Panc1 (cell line): ENCODE measurements around the gene PTEN. TPM values are rescaled to one million over a fixed set of nuclear protein-coding genes. Genes with fewer than 3 reads are reported as not detected.
A peak's percentile ranks its signal among the peaks of the same experiment; 100 is the strongest.
"Not testable (repeated sequence)": the region's sequence is repeated elsewhere in the genome, so short reads cannot be mapped to it uniquely, and the experiment has no call there.

Experiments used
- ATAC-seq: fragments of 200-7000 bp; cut with Tn5 transposase; 2 replicates; pipeline ENCODE4 v1.9.1; 2020; ENCODE audit warnings: mild to moderate bottlenecking, moderate library complexity
- BruUV-seq: library from RNA; stranded (reverse); fragments of 400-500 nt; replicated peaks from 2 replicates; lab custom pipeline; 2021; lab: Mats Ljungman, UMichigan
- CTCF ChIA-PET: fragments of 300-600 bp; sonication (Branson Sonifier 250); formaldehyde crosslinking; loops from one replicate; lab custom pipeline; 2022; ENCODE audit warnings: antibody characterized with exemption; lab: Charles Lee
- POLR2A ChIA-PET: fragments of 300-600 bp; sonication (Branson Sonifier 250); formaldehyde crosslinking; loops from one replicate; lab custom pipeline; 2022; ENCODE audit warnings: antibody characterized with exemption; lab: Charles Lee
- DNase-seq: peaks from one replicate; pipeline ENCODE4 v3.0.0-alpha.2; 2010; ENCODE audit warnings: low read depth, low spot score
- H3K27ac ChIP-seq: 2 replicates; pipeline ENCODE4 v1.5.1; 2011; ENCODE audit warnings: mild to moderate bottlenecking, low read length, inconsistent platforms
- H3K27me3 ChIP-seq: fragments of 200-500 bp; sonication (Bioruptor generic); 2 replicates; pipeline ENCODE4 v1.6.0; 2014; ENCODE audit warnings: low read length, inconsistent platforms; ENCODE audit not compliant: control insufficient read depth, insufficient read depth
- H3K36me3 ChIP-seq: fragments of 200-500 bp; sonication (Bioruptor generic); 2 replicates; pipeline ENCODE4 v1.5.1; 2014; ENCODE audit warnings: inconsistent platforms, mild to moderate bottlenecking, low read length, moderate library complexity; ENCODE audit not compliant: control insufficient read depth, insufficient read depth
- H3K4me1 ChIP-seq: 2 replicates; pipeline ENCODE4 v1.5.1; 2011; ENCODE audit warnings: inconsistent platforms, mild to moderate bottlenecking, low read length, moderate library complexity; ENCODE audit not compliant: control insufficient read depth, insufficient read depth
- H3K4me3 ChIP-seq, 2 experiments: 2 replicates each; pipeline ENCODE4 v1.5.1; 2011 to 2012; ENCODE audit warnings: low read depth in 2 of 2, low read length in 2 of 2, mild to moderate bottlenecking in 2 of 2, inconsistent platforms in 1 of 2, moderate library complexity in 1 of 2
- H3K9me3 ChIP-seq: fragments of 200-500 bp; sonication (Bioruptor generic); 2 replicates; pipeline ENCODE4 v1.5.1; 2014; ENCODE audit warnings: low read depth, mild to moderate bottlenecking, inconsistent platforms, low read length, moderate library complexity; ENCODE audit not compliant: control insufficient read depth, insufficient read depth
- CTCF ChIP-seq: fragments of 450-650 bp; IDR thresholded peaks from 2 replicates; pipeline ENCODE4 v1.5.1; 2017; ENCODE audit warnings: mild to moderate bottlenecking
- POLR2AphosphoS5 ChIP-seq: IDR thresholded peaks from 2 replicates; pipeline ENCODE4 v1.6.1; 2012; ENCODE audit warnings: mild to moderate bottlenecking, low read depth, low read length, moderate library complexity
- SIN3A ChIP-seq: IDR thresholded peaks from 2 replicates; pipeline ENCODE4 v1.6.1; 2012; ENCODE audit warnings: low read depth, mild to moderate bottlenecking, low read length, moderate library complexity, borderline replicate concordance; ENCODE audit not compliant: insufficient read depth
- TCF7L2 ChIP-seq: IDR thresholded peaks from 2 replicates; pipeline ENCODE4 v1.6.1; 2011; ENCODE audit warnings: mild to moderate bottlenecking, low read depth, low read length, inconsistent platforms
- in situ Hi-C: cut with HindIII; loops from 2 replicates; pipeline ENCODE4 v1.10.0; 2016; ENCODE audit warnings: low sequenced_read_pairs, low pct_unique_long_range_greater_than_20kb
- intact Hi-C: fragments of 100-400 bp; cut with micrococcal nuclease; formaldehyde crosslinking; loops from one replicate; pipeline ENCODE4 v1.10.0; 2022; ENCODE audit not compliant: unreplicated experiment
- total RNA-seq: library from RNA; stranded (reverse); gene quantifications from one replicate; pipeline ENCODE4 v1.2.1, GENCODE V29; 2021; ENCODE audit not compliant: unreplicated experiment
- TF ChIP-seq, protein P1 (sequence below), 2 experiments: IDR thresholded peaks; 2 replicates each; pipeline ENCODE4 v1.6.1; 2011 to 2012; ENCODE audit warnings: low read depth in 2 of 2, control low read depth in 1 of 2, low read length in 1 of 2, mild to moderate bottlenecking in 1 of 2, moderate library complexity in 1 of 2; ENCODE audit not compliant: insufficient read depth in 1 of 2

PTEN gene
- total RNA-seq, 1 experiment from 2014 or later: 88.9 TPM

- in situ Hi-C loops, H3K36me3 ChIP-seq, POLR2A ChIA-PET, ATAC-seq, DNase-seq, intact Hi-C loops, H3K27me3 ChIP-seq, H3K4me1 ChIP-seq, H3K27ac ChIP-seq, BruUV-seq, CTCF ChIA-PET, H3K4me3 ChIP-seq, H3K9me3 ChIP-seq: not testable (repeated sequence)
Observed at GRCh38 chr10:87855665-87856064, 7.8 kb upstream of the PTEN start.

GRCh38 chr10:87860156-87860795, 3.1 kb upstream of the PTEN start:
- in situ Hi-C loops: no loop called here
- ATAC-seq (no peak), DNase-seq (peak; percentile 78)
- TF ChIP-seq CTCF: peak; percentile 81
- no peak for TF ChIP-seq POLR2AphosphoS5
- no peak for TF ChIP-seq TCF7L2
- TF ChIP-seq, protein P1, sequence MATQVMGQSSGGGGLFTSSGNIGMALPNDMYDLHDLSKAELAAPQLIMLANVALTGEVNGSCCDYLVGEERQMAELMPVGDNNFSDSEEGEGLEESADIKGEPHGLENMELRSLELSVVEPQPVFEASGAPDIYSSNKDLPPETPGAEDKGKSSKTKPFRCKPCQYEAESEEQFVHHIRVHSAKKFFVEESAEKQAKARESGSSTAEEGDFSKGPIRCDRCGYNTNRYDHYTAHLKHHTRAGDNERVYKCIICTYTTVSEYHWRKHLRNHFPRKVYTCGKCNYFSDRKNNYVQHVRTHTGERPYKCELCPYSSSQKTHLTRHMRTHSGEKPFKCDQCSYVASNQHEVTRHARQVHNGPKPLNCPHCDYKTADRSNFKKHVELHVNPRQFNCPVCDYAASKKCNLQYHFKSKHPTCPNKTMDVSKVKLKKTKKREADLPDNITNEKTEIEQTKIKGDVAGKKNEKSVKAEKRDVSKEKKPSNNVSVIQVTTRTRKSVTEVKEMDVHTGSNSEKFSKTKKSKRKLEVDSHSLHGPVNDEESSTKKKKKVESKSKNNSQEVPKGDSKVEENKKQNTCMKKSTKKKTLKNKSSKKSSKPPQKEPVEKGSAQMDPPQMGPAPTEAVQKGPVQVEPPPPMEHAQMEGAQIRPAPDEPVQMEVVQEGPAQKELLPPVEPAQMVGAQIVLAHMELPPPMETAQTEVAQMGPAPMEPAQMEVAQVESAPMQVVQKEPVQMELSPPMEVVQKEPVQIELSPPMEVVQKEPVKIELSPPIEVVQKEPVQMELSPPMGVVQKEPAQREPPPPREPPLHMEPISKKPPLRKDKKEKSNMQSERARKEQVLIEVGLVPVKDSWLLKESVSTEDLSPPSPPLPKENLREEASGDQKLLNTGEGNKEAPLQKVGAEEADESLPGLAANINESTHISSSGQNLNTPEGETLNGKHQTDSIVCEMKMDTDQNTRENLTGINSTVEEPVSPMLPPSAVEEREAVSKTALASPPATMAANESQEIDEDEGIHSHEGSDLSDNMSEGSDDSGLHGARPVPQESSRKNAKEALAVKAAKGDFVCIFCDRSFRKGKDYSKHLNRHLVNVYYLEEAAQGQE (IDR thresholded peaks at IDR 0.05; ENCODE audit: insufficient read depth in 1 of 2, low read depth in 2 of 2, low read length in 1 of 2): no peak
- CTCF ChIA-PET: no interaction called here
- BruUV-seq: no TSS peak
- no peaks in the 10 kb centered on the region for H3K9me3 ChIP-seq
- intact Hi-C loops: loop anchor here (2.0 kb wide), 1 partner anchor 529 kb away; no protein-coding TSS in a partner anchor
- no peak overlapping the region for H3K4me3 ChIP-seq
- H3K4me1 ChIP-seq: peaks cover 12% of the 10 kb centered on the region
- POLR2A ChIA-PET: interaction anchor here (0.6 kb wide), 1 partner anchor 280 kb away, joined by 4 read pairs; no protein-coding TSS in a partner anchor
- 0 out of 2 replicates have a peak overlapping the region, but pooled peaks have one; percentile 6 for H3K27ac ChIP-seq
- no peaks in the 10 kb centered on the region; the same call in 1 of the 2 replicates for H3K36me3 ChIP-seq
- no peaks in the 10 kb centered on the region for H3K27me3 ChIP-seq

DNA sequence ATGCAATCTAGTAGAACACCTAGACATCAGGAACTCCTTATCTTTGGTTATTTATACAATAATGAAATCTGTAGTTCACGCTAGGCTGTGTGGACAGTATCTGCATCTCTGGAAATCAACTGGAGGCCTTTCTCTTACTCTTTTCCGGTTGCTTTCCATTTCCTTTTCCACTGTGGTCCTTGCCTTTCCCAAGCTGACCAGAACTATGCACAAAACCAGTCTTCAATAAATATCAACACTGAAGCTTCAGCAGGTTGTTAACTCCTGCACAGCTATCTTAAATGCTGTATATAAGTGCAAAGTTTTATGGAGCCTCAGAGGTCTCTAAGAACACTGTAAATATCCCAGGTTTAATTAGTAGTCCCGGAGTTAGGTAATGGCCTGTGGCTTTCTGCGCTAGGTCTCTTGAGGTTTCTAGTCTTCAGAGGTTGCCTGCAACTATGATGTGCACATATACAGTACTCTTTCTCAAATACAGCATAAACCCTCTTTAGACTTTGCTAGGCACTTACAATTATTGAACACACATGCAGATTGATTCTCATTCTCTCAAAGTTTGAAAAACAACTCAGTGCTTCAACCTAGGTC, 2.5 kb upstream of the PTEN start:
- intact Hi-C loops: loop anchor here (2.0 kb wide), 1 partner anchor 528 kb away; no protein-coding TSS in a partner anchor
- BruUV-seq: TSS peak; percentile 91
- Histone ChIP-seq H3K27me3 (no peaks in the 10 kb centered on the region), H3K4me3 (peak overlapping the region in 1 of 2 experiments; percentile 97; a peak in 2 of 4 replicates), H3K4me1 (peaks cover 12% of the 10 kb centered on the region), H3K27ac (peak overlapping the region; percentile 93), H3K9me3 (no peaks in the 10 kb centered on the region), H3K36me3 (no peaks in the 10 kb centered on the region; the same call in 1 of the 2 replicates)
- ChIA-PET POLR2A (interaction anchor here (0.6 to 1.0 kb wide), 2 partner anchors 46 to 280 kb away, joined by 4 read pairs; no protein-coding TSS in a partner anchor), CTCF (interaction anchor here (0.6 kb wide), 1 partner anchor 529 kb away, joined by 5 read pairs; no protein-coding TSS in a partner anchor)
- no peak for DNase-seq
- in situ Hi-C loops: no loop called here
- TF ChIP-seq SIN3A (no peak), POLR2AphosphoS5 (no peak), CTCF (no peak), TCF7L2 (no peak)
- TF ChIP-seq, protein P1 (IDR thresholded peaks at IDR 0.05; ENCODE audit: insufficient read depth in 1 of 2, low read depth in 2 of 2, low read length in 1 of 2): no peak
- ATAC-seq: no peak
